GM13977 (cell line): Measurements from ENCODE around the gene RNF144A.

ENCODE experiments used
- DNase-seq: peaks from one replicate; pipeline ENCODE4 v3.0.0; 2012; ENCODE audit warnings: low spot score
- CTCF ChIP-seq: IDR thresholded peaks from 2 replicates; pipeline ENCODE4 v1.5.1; 2012; ENCODE audit warnings: mild to moderate bottlenecking, control low read depth; ENCODE audit not compliant: insufficient read depth; ENCODE audit errors: extremely low read depth, missing control alignments
- in situ Hi-C: fragments of 300-500 bp; cut with MboI; formaldehyde crosslinking; loops from one replicate; pipeline ENCODE4 v1.12.0; 2022; ENCODE audit warnings: low sequenced_read_pairs, low pct_unique_long_range_greater_than_20kb, mixed read lengths, inconsistent platforms; ENCODE audit not compliant: unreplicated experiment

RNF144A gene

DNA sequence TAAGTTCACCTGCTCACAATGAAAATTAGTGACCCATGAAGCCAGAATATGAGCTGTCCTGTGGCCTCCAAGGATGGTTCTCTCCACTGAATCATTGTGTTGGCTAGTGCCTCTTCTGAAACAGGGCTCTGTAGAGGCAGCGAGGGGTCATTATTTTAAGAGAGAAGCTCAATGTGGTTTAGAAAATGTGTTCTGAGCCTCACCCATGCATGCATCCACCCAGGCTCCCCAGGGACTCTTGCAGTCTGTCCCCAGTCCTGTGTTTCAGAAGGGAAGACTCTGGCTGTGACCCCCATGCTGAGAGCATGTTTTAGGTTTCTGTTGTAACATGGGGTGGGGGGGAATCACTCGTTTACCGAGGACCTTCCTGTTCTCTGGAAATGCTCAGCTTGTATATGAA lies 135.2 kb downstream of the RNF144A start:
- TF ChIP-seq CTCF: no peak
- DNase-seq: peak; percentile 39
- in situ Hi-C loops: no loop called here

- no peak for DNase-seq
- in situ Hi-C loops: no loop called here
- no peak for TF ChIP-seq CTCF
Observed at GRCh38 chr2:7053650-7054265, 136.5 kb downstream of the RNF144A start.

DNA sequence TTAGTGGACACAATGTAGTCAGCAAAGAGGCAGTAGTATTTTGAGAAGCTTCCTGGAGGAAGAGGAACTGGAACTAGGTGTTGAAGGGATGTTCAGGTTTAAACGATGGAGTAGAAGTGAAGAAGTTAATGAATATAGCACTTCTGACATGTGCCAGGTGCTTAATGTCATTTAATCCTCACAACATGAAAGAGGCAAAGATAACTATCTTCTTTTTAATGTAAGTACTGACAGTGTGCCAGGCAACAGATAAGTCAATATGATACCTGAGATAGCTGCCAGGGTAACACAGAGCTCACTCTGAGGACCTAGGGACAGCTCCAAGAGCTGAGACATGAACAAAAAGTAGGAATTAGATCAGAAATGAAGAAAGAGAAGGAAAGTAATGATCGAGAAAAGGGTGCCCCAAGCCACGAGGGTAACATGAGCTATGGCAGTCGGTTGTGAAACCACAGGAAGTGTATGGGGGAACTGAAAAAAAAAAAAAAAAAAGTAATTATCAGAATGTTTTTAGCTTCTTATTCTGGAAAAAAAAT lies 140.7 kb downstream of the RNF144A start:
- no peak for TF ChIP-seq CTCF
- no peak for DNase-seq
- in situ Hi-C loops: no loop called here

DNA sequence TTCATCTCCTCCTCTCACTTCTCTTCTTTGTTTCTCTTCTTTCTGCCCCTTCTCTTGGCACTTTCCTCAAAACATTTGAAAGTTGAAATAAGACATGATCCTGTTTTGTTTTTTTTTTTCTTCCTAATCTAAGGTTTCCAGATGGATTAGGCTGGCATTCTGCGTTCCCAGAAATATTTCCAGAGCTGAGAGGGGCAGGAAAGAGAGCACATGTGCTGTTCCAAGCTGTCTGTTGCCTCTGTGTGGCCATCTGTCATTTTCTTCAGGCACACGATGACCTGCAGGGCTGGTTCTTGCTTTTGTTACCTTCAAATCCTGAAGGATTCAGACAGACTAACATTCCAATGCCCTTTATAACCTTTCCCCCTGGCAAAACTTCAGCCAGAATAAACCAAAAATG lies 142.9 kb downstream of the RNF144A start:
- in situ Hi-C loops: no loop called here
- no peak for DNase-seq
- no peak for TF ChIP-seq CTCF

- in situ Hi-C loops: no loop called here
- no peak for TF ChIP-seq CTCF
Observed at GRCh38 chr2:7060631-7061449, 143.6 kb downstream of the RNF144A start.

DNA sequence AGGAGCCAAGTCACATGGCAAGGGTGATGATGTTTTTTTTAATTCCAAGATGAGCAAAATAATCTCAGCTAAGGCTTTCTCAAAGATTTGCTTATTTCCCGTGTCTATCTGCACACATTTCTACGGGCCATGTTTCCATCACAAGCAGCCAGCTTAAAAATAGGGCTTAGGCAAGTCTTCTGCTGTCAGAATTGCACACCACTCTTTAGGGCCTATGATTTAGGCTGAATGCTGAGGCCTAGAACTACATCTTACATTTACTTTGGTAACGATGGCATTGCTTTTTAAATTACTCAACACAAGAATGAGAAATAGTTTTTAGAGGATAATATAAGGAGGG lies 144.2 kb downstream of the RNF144A start:
- DNase-seq: no peak
- in situ Hi-C loops: no loop called here
- TF ChIP-seq CTCF: no peak

More at GRCh38 chr2:7060631-7061449, 143.6 kb downstream of the RNF144A start:
- no peak for DNase-seq
